C4-2B (cell line): ENCODE data around the gene SSTR5.
"Not testable (repeated sequence)": the region's sequence is repeated elsewhere in the genome, so short reads cannot be mapped to it uniquely, and the experiment has no call there.

Experiments used
- H3K27ac ChIP-seq: fragments of 450-650 bp; 2 replicates; pipeline ENCODE4 v1.5.1; 2017
- ZFX ChIP-seq: fragments of 450-650 bp; IDR thresholded peaks from 2 replicates; pipeline ENCODE4 v1.6.1; 2017
- TF ChIP-seq, protein P1 (sequence below): fragments of 450-650 bp; conservative IDR thresholded peaks from 2 replicates; pipeline ENCODE4 v1.5.1; 2017; ENCODE audit warnings: mild to moderate bottlenecking

Gene SSTR5

DNA sequence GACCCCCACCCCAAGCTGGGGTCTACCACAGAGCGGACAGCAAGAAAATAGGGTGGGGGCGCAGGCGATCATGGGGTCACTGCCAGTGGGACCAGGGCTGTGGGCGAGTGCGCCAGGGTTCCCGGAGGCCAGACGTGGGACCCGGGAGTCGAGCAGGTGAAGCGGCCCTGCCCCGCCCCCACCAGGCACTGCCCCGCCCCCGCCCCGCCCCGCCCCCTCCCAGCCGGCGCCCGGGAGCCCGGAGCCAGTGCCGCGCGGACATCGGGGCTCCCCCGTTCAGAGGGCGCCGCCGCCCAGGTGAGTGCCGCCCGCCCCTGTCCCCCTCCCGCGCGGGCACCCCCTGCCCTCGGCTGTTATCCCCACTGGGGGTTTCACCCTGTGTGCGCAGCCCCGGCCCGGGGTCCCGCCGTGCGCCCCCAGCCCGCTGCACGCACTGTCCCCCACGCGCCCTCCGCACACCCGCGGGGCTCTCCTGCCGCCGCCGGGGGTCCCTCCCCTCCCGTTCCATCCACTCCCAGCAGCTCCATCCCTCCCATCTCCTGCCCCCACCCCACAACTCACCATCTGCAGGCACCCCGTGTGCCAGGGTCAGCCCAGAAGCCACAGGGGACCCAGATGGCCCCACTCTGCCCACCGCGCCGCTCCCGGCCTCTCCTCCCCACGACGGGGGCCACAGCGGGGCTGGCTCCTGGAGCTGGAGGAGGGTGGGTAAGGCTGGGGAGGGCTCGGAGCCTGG lies at the start of gene SSTR5:
TSS of gene SSTR5 (plus strand) at position 222 of the 736 bp plus-strand sequence. CDS start 6,122 bp downstream, outside the sequence.
- TF ChIP-seq ZFX: no peak
- TF ChIP-seq, protein P1, sequence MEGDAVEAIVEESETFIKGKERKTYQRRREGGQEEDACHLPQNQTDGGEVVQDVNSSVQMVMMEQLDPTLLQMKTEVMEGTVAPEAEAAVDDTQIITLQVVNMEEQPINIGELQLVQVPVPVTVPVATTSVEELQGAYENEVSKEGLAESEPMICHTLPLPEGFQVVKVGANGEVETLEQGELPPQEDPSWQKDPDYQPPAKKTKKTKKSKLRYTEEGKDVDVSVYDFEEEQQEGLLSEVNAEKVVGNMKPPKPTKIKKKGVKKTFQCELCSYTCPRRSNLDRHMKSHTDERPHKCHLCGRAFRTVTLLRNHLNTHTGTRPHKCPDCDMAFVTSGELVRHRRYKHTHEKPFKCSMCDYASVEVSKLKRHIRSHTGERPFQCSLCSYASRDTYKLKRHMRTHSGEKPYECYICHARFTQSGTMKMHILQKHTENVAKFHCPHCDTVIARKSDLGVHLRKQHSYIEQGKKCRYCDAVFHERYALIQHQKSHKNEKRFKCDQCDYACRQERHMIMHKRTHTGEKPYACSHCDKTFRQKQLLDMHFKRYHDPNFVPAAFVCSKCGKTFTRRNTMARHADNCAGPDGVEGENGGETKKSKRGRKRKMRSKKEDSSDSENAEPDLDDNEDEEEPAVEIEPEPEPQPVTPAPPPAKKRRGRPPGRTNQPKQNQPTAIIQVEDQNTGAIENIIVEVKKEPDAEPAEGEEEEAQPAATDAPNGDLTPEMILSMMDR: no peak

DNA sequence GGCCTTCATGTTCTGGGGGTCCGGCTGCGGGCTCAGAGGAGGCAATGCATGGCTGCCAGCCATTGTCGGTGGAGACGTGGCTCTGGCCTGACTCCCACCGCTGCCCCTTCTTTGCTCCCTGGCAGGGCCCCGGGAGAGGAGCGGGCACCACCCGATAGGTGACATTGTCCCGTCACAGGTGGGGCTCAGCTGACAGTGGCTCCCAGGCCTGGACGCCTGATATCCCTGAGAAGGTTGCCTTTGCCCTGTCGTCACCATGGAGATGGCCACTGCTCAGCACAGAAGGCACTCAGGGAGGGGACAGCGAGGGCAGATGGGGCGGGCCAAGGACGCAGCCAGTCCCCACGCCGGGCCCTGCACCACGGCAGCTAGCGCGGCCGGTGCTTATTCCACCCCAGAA lies 48.4 kb upstream of the SSTR5 start:
- no peak for TF ChIP-seq ZFX
- TF ChIP-seq, protein P1: no peak
- no peak overlapping the region for H3K27ac ChIP-seq

More for the DNA sequence above, at the start of gene SSTR5:
- H3K27ac ChIP-seq: no peak within 1 kb of the TSS

DNA sequence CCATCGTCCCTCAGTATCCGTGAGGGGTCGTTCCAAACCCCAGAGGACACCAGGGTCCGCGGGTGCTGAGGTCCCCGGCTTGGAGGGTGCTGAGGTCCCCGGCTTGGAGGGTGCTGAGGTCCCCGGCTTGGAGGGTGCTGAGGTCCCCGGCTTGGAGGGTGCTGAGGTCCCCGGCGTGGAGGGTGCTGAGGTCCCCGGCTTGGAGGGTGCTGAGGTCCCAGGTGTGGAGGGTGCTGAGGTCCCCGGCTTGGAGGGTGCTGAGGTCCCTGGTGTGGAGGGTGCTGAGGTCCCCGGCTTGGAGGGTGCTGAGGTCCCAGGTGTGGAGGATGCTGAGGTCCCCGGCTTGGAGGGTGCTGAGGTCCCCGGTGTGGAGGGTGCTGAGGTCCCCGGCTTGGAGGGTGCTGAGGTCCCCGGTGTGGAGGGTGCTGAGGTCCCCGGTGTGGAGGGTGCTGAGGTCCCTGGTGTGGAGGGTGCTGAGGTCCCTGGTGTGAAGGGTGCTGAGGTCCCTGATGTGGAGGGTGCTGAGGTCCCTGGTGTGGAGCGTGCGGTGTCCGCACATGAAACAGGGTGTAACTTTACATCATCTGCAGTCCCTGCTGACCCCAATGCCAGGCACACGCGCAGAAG lies 47.3 kb upstream of the SSTR5 start:
- H3K27ac ChIP-seq: not testable (repeated sequence)

DNA sequence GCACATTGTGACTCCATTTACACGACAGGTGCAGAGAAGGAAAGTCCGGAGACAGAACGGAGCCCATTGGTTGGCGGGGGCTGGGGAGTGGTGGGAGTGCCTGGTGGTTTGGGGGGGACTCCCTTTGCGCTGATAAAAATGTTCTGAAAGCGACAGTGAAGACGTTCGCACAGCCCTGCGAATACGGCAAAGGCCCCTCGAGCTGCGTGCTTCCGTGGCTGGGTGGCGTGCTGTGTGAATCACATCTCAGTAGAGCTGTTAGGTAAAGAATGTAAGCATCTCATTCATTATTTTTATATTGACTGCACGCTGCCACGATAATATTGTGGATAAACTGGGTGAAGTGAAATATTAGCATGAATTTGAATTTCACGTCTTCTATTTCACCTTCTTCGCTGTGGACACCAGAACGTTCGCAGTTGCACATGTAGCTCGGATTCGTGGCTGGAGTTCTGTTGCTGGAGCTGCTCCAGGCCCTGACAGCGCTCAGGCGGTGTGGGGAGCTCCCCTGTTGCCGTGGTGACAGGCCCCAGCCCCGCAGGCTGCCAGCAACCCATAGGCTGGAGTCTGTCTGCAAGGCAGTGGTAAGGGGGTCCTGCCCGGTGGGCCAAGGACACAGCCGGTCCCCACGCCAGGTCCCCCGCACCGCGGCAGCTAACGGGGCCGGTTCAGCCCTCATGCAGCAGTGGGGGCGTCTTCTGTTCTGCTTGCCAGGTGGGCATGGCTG lies 46.3 kb upstream of the SSTR5 start:
- H3K27ac ChIP-seq: no peak overlapping the region
- no peak for TF ChIP-seq ZFX
- TF ChIP-seq, protein P1: no peak

DNA sequence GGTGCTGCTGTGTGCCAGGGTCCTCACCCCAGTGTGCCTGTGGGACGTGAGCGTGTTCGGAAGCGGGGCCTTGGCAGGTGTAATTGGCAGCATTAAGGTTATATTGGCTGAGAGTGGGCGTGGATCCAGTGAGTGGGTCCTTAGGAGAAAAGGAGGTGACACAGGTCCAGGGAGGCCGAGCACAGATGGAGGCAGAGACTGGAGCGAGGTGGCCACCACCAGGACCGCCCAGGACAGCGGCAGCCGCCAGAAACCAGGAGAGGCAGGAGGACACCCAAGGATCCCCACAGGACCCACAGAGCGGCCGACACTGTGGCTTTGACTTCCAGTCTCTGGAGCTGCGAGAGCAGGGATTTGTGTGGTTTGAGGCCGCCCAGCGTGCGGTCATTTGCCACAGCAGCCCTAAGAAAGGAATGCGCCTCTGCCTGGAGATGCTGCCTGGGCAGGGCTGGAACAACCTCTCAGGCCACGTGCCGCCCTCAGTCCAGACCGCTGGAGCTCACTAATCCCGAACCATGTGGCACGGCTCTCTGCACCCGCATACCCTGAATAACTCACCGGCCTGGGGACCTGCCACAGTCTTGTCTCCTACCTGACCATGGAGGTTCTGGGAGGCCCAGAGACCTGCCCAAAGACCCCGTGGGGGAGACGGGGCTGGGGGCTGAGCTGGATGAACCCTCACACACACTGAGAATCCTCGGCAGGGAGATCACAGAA lies 45.6 kb upstream of the SSTR5 start:
- no peak for TF ChIP-seq ZFX
- no peak overlapping the region for H3K27ac ChIP-seq

DNA sequence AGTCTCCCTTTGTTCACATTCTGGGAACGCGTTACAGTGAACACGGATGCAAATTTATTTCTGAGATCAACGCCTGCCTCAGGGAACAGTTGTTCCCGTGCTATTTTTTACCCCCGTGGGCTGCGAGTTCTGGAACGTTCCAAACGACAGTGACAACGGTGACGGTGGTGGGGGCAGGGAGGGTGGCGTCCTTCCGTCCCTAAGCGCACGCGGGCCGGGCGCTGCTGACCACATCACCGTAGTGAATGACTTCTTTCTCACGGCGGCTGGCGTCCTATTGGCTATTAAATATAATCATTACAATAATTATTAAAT lies 45.1 kb upstream of the SSTR5 start:
- no peak overlapping the region for H3K27ac ChIP-seq
- TF ChIP-seq ZFX: no peak
- TF ChIP-seq, protein P1: no peak

DNA sequence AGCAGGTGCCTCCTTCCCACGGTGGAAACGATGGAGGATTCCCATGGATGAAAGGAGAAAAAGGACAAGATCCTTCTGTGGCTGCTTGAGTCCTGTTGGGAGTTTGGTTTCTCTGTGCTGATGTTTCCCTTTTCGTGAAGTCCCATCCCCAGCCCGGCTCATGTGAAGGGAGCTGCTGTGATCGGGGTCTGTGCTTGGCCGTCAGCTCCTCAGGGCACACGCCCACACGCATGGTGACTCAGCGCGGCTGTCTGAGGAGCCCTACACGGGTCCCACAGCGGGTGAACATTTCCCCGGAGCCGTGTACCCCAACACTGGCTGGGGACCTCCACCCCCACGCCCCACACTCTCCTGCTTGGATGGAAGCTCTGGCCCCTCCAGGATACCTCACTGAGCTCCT lies 44.5 kb upstream of the SSTR5 start:
- no peak overlapping the region for H3K27ac ChIP-seq
- TF ChIP-seq ZFX: no peak
- TF ChIP-seq, protein P1: no peak
